ENCODE data around the gene PDE2A. TPM values are rescaled to one million over a fixed set of nuclear protein-coding genes. Genes with fewer than 3 reads are reported as not detected.
A peak's percentile ranks its signal among the peaks of the same experiment; 100 is the strongest.

PDE2A gene
- total RNA-seq, 1 experiment from 2014 or later: 0.74 TPM

DNA sequence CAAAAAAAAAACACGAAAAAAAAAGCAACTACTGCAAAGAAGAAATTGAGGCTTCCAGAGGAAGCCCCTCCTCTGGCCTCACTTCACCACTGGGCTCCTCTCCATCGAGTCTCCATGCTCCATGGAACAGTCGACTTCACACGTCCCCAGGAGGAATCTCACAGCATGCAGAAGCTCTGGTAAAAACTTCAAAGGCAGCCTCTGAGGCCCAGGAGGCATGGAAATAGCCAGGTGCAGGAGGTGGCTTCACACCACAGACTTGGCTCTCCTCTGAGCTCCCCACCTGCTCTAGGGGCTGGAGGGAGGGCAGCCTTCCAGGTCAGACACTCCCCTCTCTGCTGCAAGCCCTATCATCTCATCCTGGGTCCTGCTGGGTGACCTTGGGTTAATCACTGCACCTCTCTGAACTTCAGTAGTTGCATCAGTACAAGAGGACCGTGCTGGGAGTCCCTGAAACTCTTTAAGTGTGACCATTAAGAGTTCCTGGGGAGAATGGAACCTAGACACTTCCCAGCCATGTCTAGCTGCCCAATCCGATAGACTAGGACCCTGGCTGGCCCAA lies 8.2 kb downstream of the PDE2A start:
- BruUV-seq (replicated peaks): no TSS peak
- Histone ChIP-seq H3K27ac (ENCODE audit: low read length) (no peak overlapping the region), H3K9me3 (ENCODE audit: control insufficient read depth, insufficient read depth, low read depth, low read length) (no peaks in the 10 kb centered on the region), H3K27me3 (ENCODE audit: control insufficient read depth, insufficient read depth, low read length) (no peaks in the 10 kb centered on the region), H3K4me3 (ENCODE audit: low read depth in 2 of 2, low read length in 2 of 2) (no peak overlapping the region), H3K4me1 (ENCODE audit: control insufficient read depth, insufficient read depth, low read length) (no peaks in the 10 kb centered on the region), H3K36me3 (ENCODE audit: control insufficient read depth, insufficient read depth, low read length) (no peaks in the 10 kb centered on the region)
- intact Hi-C loops (cut with micrococcal nuclease; ENCODE audit: unreplicated experiment) (no loop called here), in situ Hi-C loops (cut with HindIII; ENCODE audit: low pct_unique_long_range_greater_than_20kb, low sequenced_read_pairs) (no loop called here)
- POLR2A ChIA-PET: no interaction called here
- DNase-seq (ENCODE audit: low read depth, low spot score): no peak
- TF ChIP-seq TCF7L2 (IDR thresholded peaks at IDR 0.05; ENCODE audit: low read depth, low read length): peak; percentile 71
- TF ChIP-seq, protein P1, sequence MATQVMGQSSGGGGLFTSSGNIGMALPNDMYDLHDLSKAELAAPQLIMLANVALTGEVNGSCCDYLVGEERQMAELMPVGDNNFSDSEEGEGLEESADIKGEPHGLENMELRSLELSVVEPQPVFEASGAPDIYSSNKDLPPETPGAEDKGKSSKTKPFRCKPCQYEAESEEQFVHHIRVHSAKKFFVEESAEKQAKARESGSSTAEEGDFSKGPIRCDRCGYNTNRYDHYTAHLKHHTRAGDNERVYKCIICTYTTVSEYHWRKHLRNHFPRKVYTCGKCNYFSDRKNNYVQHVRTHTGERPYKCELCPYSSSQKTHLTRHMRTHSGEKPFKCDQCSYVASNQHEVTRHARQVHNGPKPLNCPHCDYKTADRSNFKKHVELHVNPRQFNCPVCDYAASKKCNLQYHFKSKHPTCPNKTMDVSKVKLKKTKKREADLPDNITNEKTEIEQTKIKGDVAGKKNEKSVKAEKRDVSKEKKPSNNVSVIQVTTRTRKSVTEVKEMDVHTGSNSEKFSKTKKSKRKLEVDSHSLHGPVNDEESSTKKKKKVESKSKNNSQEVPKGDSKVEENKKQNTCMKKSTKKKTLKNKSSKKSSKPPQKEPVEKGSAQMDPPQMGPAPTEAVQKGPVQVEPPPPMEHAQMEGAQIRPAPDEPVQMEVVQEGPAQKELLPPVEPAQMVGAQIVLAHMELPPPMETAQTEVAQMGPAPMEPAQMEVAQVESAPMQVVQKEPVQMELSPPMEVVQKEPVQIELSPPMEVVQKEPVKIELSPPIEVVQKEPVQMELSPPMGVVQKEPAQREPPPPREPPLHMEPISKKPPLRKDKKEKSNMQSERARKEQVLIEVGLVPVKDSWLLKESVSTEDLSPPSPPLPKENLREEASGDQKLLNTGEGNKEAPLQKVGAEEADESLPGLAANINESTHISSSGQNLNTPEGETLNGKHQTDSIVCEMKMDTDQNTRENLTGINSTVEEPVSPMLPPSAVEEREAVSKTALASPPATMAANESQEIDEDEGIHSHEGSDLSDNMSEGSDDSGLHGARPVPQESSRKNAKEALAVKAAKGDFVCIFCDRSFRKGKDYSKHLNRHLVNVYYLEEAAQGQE (IDR thresholded peaks at IDR 0.05; ENCODE audit: insufficient read depth in 1 of 2, low read depth in 2 of 2, low read length in 1 of 2): no peak
- CTCF ChIA-PET: interaction anchor here (0.6 to 1.3 kb wide), 4 partner anchors 67 to 196 kb away, joined by 3 to 4 read pairs (median 3); no protein-coding TSS in a partner anchor
- ATAC-seq: no peak

DNA sequence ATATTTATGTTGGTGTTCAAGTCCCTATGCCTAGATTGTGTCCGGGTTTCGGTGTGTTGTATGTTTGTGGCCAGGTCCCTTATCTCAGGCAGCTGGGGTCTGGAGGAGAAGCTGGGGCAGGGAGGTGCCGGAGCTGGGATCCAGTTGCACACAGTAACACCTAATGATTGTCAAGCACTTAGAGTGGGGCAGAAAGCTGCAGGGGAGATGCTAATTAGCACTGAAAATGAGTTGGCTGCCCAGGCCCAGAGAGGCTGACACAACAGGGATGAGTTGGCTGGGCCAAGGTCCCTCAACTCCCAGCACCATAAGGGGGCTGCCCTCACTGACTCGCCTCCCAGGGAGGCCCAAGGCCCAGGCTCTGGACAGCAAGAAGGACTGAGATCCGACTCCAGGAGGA lies 12.2 kb downstream of the PDE2A start:
- no peak for DNase-seq (ENCODE audit: low read depth, low spot score)
- H3K9me3 ChIP-seq (ENCODE audit: control insufficient read depth, insufficient read depth, low read depth, low read length): no peaks in the 10 kb centered on the region
- ATAC-seq: peak; percentile 21; the same call in 1 of the 2 replicates
- H3K27ac ChIP-seq (ENCODE audit: low read length): no peak overlapping the region
- no TSS peak for BruUV-seq (replicated peaks)
- no peak overlapping the region for H3K4me3 ChIP-seq (ENCODE audit: low read depth in 2 of 2, low read length in 2 of 2)
- H3K27me3 ChIP-seq (ENCODE audit: control insufficient read depth, insufficient read depth, low read length): no peaks in the 10 kb centered on the region
- POLR2A ChIA-PET: no interaction called here
- TF ChIP-seq, protein P1 (IDR thresholded peaks at IDR 0.05; ENCODE audit: insufficient read depth in 1 of 2, low read depth in 2 of 2, low read length in 1 of 2): no peak
- TF ChIP-seq SIN3A (IDR thresholded peaks at IDR 0.05; ENCODE audit: borderline replicate concordance, insufficient read depth, low read depth, low read length) (no peak), TCF7L2 (IDR thresholded peaks at IDR 0.05; ENCODE audit: low read depth, low read length) (no peak), POLR2AphosphoS5 (IDR thresholded peaks at IDR 0.05; ENCODE audit: low read depth, low read length) (no peak)
- TF ChIP-seq, protein P2, sequence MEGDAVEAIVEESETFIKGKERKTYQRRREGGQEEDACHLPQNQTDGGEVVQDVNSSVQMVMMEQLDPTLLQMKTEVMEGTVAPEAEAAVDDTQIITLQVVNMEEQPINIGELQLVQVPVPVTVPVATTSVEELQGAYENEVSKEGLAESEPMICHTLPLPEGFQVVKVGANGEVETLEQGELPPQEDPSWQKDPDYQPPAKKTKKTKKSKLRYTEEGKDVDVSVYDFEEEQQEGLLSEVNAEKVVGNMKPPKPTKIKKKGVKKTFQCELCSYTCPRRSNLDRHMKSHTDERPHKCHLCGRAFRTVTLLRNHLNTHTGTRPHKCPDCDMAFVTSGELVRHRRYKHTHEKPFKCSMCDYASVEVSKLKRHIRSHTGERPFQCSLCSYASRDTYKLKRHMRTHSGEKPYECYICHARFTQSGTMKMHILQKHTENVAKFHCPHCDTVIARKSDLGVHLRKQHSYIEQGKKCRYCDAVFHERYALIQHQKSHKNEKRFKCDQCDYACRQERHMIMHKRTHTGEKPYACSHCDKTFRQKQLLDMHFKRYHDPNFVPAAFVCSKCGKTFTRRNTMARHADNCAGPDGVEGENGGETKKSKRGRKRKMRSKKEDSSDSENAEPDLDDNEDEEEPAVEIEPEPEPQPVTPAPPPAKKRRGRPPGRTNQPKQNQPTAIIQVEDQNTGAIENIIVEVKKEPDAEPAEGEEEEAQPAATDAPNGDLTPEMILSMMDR (IDR thresholded peaks at IDR 0.05): no peak
- no peaks in the 10 kb centered on the region for H3K36me3 ChIP-seq (ENCODE audit: control insufficient read depth, insufficient read depth, low read length)
- no peaks in the 10 kb centered on the region for H3K4me1 ChIP-seq (ENCODE audit: control insufficient read depth, insufficient read depth, low read length)
- intact Hi-C loops (cut with micrococcal nuclease; ENCODE audit: unreplicated experiment): no loop called here
- CTCF ChIA-PET: no interaction called here
- in situ Hi-C loops (cut with HindIII; ENCODE audit: low pct_unique_long_range_greater_than_20kb, low sequenced_read_pairs): no loop called here

Data from Panc1 (cell line).